Stimulated activated naive CD8-positive, alpha-beta T cell treated with anti-CD3 and anti-CD28 coated beads, Interleukin-15, amount 100 ng/mL, for 72 hours (primary cell): Measurements from ENCODE around the gene PDCD4.
A peak's percentile ranks its signal among the peaks of the same experiment; 100 is the strongest.

ENCODE experiments used
- ATAC-seq: fragments of 150-1000 bp; cut with Tn5 transposase; 2 replicates; pipeline ENCODE4 v1.10.0; 2021; ENCODE audit warnings: mild to moderate bottlenecking, moderate library complexity
- DNase-seq, 2 donors: peaks; one replicate each; pipeline ENCODE4 v3.0.0; 2021 to 2022
- H3K27ac Mint-ChIP-seq, 2 donors: one replicate each; pipeline ENCODE4 v1.8.0; 2022; ENCODE audit warnings: mild to moderate bottlenecking in 2 of 2, mixed read lengths in 2 of 2, moderate library complexity in 2 of 2
- H3K27me3 Mint-ChIP-seq: one replicate; pipeline ENCODE4 v1.8.0; 2022; ENCODE audit warnings: mixed read lengths
- H3K4me1 Mint-ChIP-seq: one replicate; pipeline ENCODE4 v1.8.0; 2022; ENCODE audit warnings: mild to moderate bottlenecking, mixed read lengths
- H3K4me3 Mint-ChIP-seq, 2 donors: one replicate each; pipeline ENCODE4 v1.8.0; 2022; ENCODE audit warnings: mild to moderate bottlenecking in 2 of 2, mixed read lengths in 2 of 2, moderate library complexity in 1 of 2
- H3K9me3 Mint-ChIP-seq, 2 donors: one replicate each; pipeline ENCODE4 v1.8.0; 2022; ENCODE audit warnings: mixed read lengths in 2 of 2

Gene PDCD4

DNA sequence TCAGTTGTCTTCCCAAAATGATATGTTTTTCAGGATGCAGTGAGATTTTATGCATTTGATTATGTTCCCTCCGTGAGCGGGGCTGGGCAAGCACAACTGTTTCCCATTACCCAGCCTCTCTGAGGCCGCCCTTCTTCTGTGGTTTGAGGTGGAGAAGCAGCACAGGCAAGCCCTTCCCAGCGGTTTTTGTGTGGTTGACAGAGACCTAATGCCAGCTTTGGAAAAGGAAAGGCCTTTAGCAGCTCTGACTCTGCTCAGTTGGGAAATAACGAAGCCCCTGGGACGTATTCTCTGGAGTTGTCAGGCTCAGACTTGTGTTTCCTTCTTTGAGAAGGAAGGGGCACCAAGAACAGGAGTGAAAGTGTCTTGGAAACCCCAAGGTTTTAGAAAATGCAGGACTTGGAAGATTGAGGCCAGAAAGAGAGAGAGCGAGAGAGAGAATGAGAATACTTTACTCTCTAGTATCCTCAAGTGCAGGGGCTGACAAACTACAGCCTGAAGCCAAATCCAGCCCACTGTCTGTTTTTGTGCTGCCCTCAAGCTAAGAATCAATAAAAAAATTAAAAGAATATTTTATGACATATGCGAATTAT lies 20.6 kb upstream of the PDCD4 start:
- Mint-ChIP-seq H3K27ac (peak overlapping the region in 1 of 2 donors; percentile 85), H3K9me3 (peaks cover 4 to 14% of the 10 kb centered on the region in 2 donors), H3K4me1 (peaks cover 87% of the 10 kb centered on the region), H3K4me3 (peak overlapping the region; percentile 51 to 72), H3K27me3 (no peaks in the 10 kb centered on the region)
- DNase-seq, result no peak
- no peak for ATAC-seq

DNA sequence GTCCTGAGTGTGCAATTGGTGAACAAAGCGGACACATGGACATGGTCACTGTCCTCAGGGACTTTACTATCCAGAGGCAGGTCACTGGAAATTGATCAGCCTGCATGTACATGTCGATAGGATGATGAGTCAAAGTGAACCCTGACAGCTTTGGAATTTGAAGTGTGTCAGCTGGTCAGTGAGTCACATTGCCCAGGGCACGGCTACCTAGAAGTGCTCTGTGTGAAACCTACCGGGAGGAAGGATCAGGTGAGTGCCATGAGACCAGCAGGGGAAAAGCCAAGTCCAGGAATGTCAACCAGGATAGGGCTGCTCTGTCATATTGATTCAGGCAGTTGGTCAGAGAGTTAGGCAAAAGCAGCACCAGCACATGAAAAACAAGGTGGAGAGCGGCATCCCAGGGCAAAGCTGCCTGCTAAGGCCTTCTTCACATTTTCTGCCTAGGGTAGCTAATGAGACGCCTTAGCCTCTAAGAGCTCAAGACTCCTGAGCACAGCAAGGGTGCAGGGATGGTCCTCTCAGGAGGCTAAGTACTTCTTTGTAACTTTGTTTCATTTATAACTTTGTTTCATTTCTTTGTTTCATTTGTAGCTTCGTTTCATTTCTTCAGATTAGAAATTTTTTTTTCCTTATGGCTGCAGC lies 19.4 kb upstream of the PDCD4 start:
- Mint-ChIP-seq H3K4me1 (peaks cover 78% of the 10 kb centered on the region), H3K27ac (peak overlapping the region; percentile 51 to 89), H3K4me3 (peak overlapping the region; percentile 78 to 82), H3K27me3 (no peaks in the 10 kb centered on the region), H3K9me3 (peaks cover 4 to 14% of the 10 kb centered on the region in 2 donors)
- DNase-seq (peak in 1 of 2 donors; percentile 52), ATAC-seq (peak; percentile 88)

DNA sequence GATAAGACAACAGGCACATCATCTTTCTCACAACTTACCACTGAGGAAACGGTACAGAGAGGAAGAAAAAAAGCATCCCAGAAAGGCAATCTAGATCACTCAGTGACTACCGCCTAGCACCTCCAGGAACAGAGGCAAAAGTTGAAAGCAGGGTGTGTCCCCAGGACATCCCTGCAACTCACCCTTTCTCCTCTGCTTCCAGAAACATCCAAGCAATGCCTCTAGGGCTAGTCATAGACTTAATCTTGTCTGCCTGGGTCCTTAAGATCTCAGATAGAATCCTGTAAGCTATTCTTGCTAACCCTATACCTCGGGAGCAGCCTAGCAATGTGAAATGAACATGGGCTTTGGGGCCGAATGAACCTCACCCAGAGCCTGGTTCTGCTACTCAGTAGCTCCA lies 18.8 kb upstream of the PDCD4 start:
- ATAC-seq, result no peak
- Mint-ChIP-seq H3K27ac (peak overlapping the region; percentile 51 to 89), H3K4me3 (peak overlapping the region; percentile 78 to 82), H3K4me1 (peaks cover 80% of the 10 kb centered on the region), H3K9me3 (peaks cover 4 to 14% of the 10 kb centered on the region in 2 donors), H3K27me3 (no peaks in the 10 kb centered on the region)
- no peak for DNase-seq

DNA sequence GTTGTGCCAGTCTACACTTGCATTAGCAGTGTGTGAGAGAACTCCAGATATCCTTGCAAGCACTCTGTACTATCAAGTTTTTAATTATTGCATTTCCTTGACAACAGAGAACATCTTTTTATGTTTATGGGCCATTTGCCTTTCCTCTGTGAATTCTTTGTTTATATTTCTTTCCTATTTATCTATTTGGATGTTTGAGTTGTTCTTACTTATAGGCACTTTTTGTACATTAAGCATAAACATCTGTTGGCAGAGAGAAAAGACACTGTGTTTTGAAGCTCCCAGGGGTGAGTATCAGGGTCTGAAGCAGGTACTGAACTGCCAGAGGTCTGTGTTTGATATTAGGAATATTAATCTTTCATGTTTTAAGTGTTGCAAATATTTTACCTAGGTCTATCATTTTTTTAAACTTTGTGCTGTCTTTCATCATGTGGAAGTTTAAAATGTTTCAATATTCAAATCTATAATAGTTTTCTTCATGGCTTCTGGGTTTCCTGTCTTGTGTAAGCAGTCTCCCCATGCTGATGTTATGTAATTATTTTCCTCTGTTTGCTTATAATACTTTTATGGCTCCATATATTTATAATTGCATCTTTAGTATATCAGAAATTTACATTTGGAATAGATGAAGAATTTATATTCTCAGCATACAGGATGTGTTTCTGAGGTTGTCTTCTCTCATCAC lies 17.7 kb upstream of the PDCD4 start:
- Mint-ChIP-seq H3K27me3 (no peaks in the 10 kb centered on the region), H3K27ac (no peak overlapping the region), H3K4me1 (peaks cover 80% of the 10 kb centered on the region), H3K9me3 (peaks cover 4 to 14% of the 10 kb centered on the region in 2 donors), H3K4me3 (no peak overlapping the region)
- DNase-seq (no peak), ATAC-seq (no peak)

DNA sequence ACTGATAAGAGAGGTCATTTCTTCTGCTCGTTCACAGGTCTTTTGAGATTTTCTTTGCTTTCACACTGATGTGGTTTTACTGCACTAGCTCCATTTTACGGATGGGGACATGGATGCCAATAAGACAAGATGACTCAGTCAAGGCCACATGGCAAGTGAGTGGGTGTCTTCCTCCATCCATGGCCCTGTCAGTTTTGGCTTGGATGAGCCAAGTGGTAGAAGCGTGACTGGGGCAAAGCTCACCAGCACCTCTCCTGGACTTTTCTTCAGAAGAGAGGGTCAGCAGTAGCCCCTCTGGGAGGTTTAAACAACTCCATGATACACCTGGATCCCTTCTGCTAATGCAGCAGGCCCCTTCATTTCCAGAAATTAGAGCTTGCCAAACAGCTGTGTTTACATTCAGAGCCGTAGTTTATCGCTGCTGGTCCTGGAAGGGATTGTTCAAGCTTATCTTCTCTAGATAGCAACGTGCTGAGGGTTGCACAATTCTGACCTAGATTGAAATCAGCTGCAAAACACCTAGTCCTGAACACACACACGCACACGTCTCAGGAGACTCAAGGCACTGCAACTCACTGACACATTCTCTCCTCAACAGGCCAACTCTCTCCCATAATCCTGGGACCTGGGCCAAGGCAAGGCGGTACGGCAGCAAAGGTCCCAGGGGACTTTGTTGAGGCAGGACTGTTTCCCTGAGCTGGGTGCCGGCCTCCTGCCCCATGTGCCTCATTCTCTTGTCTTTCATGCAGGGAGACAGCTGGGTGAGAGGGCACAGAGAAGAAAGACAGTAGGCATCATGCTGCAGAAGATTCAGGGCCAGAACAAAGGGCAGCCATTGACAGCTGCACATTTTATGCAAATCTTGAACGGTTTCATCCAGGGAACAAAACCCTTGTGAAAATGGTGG lies 14.2 kb upstream of the PDCD4 start:
- ATAC-seq, result no peak
- DNase-seq, result no peak
- peak overlapping the region in 1 of 2 donors; percentile 30 for H3K4me3 Mint-ChIP-seq
- no peaks in the 10 kb centered on the region for H3K27me3 Mint-ChIP-seq
- peaks cover 77% of the 10 kb centered on the region for H3K4me1 Mint-ChIP-seq
- peaks cover 0 to 7% of the 10 kb centered on the region in 2 donors for H3K9me3 Mint-ChIP-seq
- H3K27ac Mint-ChIP-seq, result peak overlapping the region in 1 of 2 donors; percentile 12

DNA sequence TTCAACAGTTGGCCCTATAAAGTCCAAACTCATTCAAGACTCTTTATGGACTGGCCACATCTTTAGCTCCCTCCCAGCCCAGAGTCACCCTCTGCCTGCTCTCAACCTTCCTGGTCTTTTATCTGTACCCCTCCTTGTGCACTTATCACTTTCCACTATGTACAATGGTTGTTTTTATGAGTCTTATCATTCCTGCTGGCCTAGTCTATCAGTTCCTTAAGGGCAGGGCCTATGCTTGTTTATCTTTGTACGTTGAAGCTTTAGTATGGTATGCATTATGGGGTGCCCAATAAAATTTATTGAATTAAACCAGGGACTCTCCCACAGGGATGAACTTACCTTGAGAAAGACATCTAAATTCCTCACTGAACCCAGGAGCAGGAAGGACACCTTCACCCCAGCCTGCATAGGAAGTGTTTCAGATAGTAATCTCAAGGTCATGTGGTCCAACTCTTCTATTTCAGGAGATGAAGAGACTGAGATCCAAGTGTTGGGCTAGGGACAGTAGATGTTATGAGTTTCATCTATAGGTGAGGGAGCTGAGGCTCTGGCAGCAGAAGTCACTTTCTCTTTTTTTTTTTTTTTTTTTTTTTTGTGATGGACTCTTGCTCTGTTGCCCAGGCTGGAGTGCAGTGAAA lies 13.3 kb upstream of the PDCD4 start:
- H3K9me3 Mint-ChIP-seq, result peaks cover 0 to 7% of the 10 kb centered on the region in 2 donors
- peak overlapping the region in 1 of 2 donors; percentile 17 for H3K4me3 Mint-ChIP-seq
- ATAC-seq, result no peak
- DNase-seq, result no peak
- peak overlapping the region in 1 of 2 donors; percentile 37 for H3K27ac Mint-ChIP-seq
- H3K27me3 Mint-ChIP-seq, result no peaks in the 10 kb centered on the region
- peaks cover 77% of the 10 kb centered on the region for H3K4me1 Mint-ChIP-seq

DNA sequence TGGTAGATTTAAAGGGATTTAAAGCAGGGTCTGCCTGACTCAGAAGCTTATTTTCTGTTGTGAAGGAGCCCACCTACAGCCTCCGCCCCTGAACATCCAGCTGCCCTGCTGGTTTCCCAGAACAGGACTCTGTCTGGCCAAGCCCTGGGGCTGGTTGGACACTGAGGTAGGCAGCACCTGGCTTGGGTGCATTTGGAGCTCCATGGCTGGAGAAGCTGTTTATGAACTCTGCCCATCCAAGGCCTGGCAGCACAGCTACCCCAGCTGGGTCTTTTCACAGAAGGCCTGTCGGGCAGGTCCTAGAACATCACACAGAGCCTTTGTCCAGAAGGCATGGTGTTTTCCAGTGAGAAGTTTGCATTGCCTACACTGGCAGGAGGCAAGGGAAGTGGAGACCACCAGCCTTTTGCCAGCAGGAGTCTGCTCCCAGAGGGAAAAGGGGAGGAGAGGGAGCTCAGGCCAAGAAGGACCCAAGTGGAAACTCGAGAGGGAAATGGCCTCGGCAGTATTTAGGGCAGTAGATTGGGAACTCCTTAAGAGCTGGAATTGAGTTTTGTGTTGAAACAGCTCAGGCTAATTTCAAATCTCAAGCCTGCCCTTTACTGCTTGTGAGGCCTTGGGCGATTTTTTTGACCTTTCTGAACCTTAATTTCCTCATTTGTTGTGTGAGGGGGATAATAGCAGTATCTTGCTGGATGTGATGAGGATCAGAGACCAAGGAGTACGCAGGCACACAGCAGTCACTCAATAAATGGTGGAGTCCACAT lies 12.3 kb upstream of the PDCD4 start:
- Mint-ChIP-seq H3K9me3 (peaks cover 0 to 7% of the 10 kb centered on the region in 2 donors), H3K27me3 (no peaks in the 10 kb centered on the region), H3K4me3 (peak overlapping the region; percentile 60 to 71), H3K4me1 (peaks cover 77% of the 10 kb centered on the region), H3K27ac (peak overlapping the region; percentile 93 to 97)
- no peak for ATAC-seq
- no peak for DNase-seq

DNA sequence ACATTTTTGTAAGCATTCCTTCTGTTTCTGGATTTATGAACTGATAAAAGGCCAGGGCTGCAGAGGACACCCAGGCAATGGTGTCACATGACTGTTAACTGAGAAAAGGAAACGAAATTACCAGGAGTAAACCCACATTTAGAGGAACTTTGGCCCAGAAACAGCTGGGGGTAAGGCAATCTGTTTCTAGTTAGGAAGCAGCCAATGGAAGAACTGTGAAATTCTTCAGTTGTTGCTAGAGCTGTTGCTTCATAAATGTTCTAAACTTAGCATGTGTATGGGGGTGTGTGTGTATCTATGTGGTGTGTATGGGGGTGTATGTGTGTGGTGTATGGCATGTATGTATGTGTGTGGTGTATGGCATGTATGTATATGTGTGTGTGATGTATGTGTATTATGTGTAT lies 11.8 kb upstream of the PDCD4 start:
- Mint-ChIP-seq H3K9me3 (peaks cover 0 to 4% of the 10 kb centered on the region in 2 donors), H3K4me3 (peak overlapping the region; percentile 60 to 71), H3K27ac (peak overlapping the region; percentile 96 to 97), H3K4me1 (peaks cover 80% of the 10 kb centered on the region), H3K27me3 (no peaks in the 10 kb centered on the region)
- ATAC-seq (no peak), DNase-seq (no peak)

DNA sequence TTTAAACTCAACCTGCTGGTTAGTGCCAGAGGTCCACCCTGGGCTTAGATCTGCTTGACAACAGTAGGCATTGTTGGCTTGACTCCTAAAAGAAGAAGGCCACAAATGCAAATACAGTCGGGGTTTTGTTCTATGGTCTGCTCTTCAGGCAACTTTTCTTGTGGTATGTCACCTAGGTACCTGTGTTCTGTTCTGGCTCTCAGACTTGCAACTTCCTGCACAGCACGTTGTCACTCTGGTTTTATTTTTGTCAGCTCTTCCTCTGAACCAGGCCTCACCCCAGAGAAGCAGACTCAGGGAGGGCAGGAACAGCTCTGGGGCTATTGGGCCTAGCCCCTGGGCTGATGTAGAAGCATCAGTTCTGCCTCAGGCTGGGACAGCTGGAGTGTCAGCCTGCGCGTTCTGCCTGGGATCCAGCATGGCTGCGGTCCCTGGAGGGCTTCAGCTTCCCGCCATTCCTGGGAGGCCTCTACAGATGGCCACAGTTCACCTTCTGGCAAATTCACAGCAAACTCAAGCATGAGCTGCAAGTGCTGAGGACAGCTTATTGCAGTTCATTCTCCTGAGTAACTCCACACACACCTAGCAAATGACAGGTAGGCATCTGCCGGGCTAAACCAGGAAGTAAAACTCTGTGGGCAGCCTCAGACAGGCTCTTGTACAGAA lies 11.0 kb upstream of the PDCD4 start:
- no peaks in the 10 kb centered on the region for H3K9me3 Mint-ChIP-seq
- DNase-seq (peak in 1 of 2 donors; percentile 60), ATAC-seq (peak; percentile 75)
- H3K4me3 Mint-ChIP-seq, result peak overlapping the region; percentile 60 to 71
- no peaks in the 10 kb centered on the region for H3K27me3 Mint-ChIP-seq
- H3K27ac Mint-ChIP-seq, result peak overlapping the region; percentile 96 to 97
- H3K4me1 Mint-ChIP-seq, result peaks cover 83% of the 10 kb centered on the region

DNA sequence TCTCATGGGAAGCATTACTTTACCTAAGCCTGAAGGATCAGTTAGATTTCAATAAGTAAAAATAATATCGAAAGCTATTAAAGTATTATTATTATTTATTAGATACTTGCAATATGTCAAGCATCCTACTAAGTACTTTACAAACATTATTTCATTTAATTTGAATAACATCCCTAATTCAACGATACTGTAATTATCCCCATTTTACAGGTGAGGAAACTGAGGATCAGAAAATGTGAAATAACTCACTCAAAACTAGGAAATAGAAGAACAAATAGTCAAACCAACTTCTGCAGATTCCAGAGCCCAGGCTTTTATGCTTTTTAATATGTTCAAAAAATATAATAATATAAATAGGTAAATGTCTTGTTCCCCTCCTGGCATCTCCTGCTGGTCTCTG lies 10.3 kb upstream of the PDCD4 start:
- DNase-seq (no peak), ATAC-seq (no peak)
- Mint-ChIP-seq H3K9me3 (no peaks in the 10 kb centered on the region), H3K4me3 (peak overlapping the region in 1 of 2 donors; percentile 60), H3K27me3 (no peaks in the 10 kb centered on the region), H3K4me1 (peaks cover 90% of the 10 kb centered on the region), H3K27ac (peak overlapping the region; percentile 96 to 97)

DNA sequence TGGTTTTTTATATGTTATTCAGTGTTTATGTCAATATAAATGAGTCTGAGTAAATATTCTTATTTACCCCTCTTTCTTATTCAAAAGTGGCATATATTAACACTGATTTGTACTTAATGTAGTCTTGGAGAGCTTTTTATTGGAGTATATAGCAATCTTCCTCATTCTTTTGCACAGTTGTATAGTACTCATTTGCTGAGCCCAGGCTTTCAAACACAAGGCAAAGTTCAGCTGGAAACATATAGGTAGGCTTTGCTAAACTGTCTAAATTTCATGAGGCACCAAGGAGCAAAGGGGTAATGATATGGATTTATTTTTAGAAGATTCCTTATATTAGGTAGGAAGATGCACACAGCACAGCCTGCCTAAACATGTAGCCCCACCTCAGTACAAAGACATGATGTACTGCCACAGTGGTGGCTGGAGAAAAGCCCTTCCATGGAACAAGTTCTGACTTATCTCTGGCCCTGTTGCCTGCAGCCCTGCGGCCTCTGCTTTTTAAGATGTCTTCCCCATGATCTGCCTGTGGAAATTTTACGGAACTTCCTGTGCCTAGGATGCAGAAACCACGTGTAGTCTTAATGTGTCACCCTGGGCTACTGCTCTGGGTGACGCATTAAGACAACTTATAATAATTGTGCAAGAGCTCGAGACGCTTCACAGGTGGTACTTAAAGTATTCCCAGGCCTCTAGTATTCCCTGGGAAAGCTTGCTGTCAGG lies 9.6 kb upstream of the PDCD4 start:
- no peak for ATAC-seq
- H3K4me3 Mint-ChIP-seq, result peak overlapping the region; percentile 43 to 44

DNA sequence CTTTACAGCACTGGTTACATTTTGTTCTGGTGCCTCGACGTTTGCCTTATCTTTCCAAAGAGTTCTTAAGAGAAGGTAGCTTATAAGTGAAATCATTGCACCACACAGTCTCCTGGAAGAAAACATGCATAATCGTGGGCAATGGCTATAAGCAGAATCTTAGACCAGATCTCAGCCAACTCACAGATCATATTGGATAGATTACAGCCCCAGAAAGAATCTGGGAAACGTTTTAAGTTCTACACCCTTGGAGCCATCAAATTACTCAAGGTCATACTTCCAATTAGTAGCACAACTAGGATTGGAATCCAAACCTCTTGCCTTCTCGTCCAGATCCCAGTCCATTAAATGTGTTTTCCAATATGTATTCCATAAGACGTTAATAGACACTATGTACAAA lies 8.8 kb upstream of the PDCD4 start:
- Mint-ChIP-seq H3K4me3 (no peak overlapping the region), H3K4me1 (peaks cover 95% of the 10 kb centered on the region), H3K27ac (peak overlapping the region in 1 of 2 donors; percentile 88), H3K9me3 (no peaks in the 10 kb centered on the region), H3K27me3 (no peaks in the 10 kb centered on the region)
- ATAC-seq (no peak), DNase-seq (no peak)

More for the DNA sequence above, 9.6 kb upstream of the PDCD4 start:
- Mint-ChIP-seq H3K27me3 (no peaks in the 10 kb centered on the region), H3K27ac (peak overlapping the region; percentile 15 to 82), H3K4me1 (peaks cover 95% of the 10 kb centered on the region), H3K9me3 (no peaks in the 10 kb centered on the region)
- no peak for DNase-seq

DNA sequence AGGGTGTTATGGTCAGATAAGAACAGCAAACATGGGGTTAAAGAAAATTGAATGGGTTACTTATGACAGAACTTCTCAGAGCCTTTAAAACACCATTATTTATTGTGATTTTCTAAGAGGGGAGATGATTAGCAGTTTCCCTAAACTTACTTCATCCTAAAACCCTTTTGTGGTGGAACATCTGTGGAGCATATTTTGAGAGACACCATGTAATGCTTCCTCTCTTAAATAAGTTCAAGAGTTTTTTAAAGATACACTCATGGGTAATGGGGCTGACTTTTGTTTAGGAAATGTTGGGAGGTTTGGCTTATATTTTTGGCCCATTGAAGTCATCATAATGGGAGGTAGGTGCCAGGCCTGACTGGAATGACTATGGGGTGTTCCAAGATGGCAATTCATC lies 8.4 kb upstream of the PDCD4 start:
- DNase-seq (no peak), ATAC-seq (no peak)
- peak overlapping the region in 1 of 2 donors; percentile 63 for H3K27ac Mint-ChIP-seq
- no peaks in the 10 kb centered on the region for H3K9me3 Mint-ChIP-seq
- H3K4me1 Mint-ChIP-seq, result peaks cover 95% of the 10 kb centered on the region
- no peak overlapping the region for H3K4me3 Mint-ChIP-seq
- H3K27me3 Mint-ChIP-seq, result no peaks in the 10 kb centered on the region
